ENCODE results near the gene CHAT. TPM values are rescaled to one million over a fixed set of nuclear protein-coding genes. Genes with fewer than 3 reads are reported as not detected.
A peak's percentile ranks its signal among the peaks of the same experiment; 100 is the strongest.

The CHAT gene
- total RNA-seq, result not detected

DNA sequence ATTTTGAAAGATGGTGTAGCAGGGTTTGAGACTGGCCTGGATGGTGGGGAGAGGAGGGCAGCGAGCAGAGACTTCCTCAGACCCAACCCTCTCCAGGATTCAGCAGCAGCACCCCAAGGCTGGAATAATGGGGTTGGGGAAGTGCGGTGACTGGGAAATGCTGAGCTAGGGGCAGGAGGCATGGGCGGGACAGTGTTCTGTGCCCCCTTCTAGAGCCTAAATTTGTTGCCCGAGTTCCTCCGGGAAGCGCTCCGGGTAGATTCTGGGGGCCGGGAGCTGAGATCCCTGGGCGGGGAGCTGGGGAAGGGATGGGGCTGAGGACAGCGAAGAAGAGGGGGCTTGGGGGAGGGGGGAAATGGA, at the start of gene CHAT:
Gene CHAT (plus strand): TSS at position 156 of the 360 bp plus-strand sequence. CDS start 153 bp downstream, at position 309.
- no peak for DNase-seq

DNA sequence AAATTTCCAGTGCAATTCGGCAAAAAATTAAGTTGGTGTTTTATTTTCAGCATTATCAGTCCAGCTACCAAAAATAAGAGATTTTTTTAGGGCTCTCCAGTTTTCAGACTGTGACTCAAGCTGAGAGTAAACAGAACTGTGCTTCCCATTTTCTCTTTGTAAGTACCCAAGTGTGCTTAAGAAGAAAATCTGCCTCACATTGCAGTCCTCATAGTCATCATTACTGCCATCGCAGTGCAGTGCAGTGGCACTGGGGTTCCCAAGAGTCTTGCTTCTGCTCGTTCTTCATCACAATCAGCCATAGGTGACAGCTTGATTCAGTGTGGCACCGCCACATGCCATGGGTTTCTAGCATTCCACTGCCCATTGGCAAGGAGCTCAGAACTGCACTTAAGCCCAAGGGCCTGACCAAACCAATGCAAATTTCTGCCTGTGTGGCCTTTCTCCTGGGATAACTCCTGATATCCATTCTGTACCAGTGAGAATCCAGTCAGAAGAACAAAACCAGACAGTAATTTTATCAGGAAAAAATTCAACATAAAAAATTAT, 49.3 kb upstream of the CHAT start:
- no peak for DNase-seq

DNA sequence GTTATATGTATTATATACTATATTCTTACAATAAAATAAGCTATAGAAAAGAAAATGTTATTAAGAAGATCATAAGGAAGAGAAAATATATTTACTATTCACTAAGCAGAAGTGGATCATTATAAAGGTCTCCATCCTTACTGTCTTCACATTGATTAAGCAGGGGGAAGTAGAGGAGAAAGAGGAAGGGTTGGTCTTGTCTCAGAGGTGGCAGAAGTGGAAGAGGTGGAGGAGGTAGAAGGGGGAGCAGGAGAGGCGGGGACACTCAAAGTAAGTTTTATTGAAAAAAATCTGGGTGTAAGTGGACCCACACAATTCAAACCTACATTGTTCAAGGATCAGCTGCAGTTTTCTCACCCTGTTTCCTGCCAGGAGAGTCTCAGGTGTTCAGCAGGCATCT, 46.0 kb upstream of the CHAT start:
- DNase-seq, result no peak

- DNase-seq, result no peak
Measured at GRCh38 chr10:49568235-49568634, 45.6 kb upstream of the CHAT start.

- no peak for DNase-seq
Measured at GRCh38 chr10:49569031-49569631, 44.7 kb upstream of the CHAT start.

DNA sequence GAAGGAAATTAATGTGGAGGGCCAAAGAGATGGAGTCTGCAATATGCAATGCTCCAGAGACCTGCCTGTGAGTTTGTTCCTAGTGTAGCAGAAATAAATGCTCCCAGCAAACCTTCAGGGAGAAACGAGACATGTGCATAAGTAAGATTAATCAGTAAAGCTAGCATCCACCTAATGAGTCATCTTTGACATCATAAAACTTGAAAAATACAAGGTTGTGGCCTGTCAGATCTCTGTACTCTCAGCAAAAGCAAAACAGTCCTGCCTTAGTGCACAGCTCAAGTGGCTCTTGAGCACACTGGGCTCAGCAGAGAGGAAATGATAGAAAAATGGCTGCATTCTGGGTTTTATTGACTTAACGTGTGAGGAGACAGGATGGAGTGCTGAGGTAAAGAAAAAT, 42.4 kb upstream of the CHAT start:
- DNase-seq, result no peak

DNA sequence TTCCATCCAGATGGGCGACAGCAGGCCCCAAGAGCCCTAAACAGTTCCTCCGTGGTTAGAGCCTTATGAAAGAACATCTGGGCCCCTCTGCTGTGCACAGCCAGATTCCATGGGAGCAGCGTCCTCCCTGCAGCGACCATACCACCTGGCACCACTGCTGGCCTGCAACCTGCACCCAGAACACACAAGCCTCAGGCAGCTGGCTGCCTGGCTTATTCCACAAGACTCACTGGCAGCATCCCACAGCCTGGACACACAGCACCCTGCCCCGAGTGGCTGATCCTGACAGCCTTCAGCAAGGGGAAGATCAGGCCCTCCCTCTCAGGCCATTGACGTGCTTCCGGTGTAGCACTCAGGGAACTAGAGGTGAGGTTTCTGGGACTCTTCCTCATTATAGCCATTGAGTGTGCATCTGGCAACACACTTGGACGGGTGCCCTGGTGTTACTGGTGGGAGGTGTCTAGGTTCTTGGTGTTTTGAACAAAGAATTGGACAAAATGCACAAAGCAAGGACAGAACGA, 41.2 kb upstream of the CHAT start:
- no peak for DNase-seq

- DNase-seq, result no peak
Measured at GRCh38 chr10:49575489-49576072, 38.3 kb upstream of the CHAT start.

DNA sequence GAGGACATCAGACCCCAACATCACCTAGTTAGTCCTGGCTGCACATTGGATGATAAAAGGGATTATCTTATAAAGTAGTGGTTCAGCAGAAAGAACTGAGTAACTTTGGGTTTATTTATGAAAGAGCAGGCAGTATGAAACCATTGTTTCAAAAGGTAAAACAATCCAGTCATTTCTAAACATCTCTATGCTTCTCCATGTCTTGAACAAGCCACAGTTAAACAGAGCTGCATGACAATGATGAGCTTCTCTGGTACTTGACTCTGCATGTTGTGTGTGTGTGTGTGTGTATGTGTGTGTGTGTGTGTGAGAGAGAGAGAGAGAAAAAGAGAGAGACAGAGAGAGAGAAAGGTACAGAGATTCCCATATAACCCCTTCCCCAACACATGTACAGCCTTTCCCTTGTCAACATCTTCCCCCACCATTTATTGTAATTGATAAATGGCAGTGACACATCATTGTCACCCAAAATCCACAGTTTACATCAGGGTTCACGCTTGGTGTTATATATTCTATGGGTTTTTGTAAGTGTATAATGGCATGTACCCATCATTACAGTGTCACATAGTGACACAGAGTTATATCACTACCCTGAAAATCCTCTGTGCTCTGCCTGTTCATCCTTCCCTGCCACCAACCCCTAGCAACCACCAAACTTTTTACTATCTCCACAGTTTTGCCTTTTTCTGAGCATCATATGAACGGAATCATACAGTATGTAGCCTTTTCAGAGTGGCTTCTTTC, 36.5 kb upstream of the CHAT start:
- DNase-seq, result no peak

GRCh38 chr10:49578392-49578791, 35.4 kb upstream of the CHAT start:
- no peak for DNase-seq

DNA sequence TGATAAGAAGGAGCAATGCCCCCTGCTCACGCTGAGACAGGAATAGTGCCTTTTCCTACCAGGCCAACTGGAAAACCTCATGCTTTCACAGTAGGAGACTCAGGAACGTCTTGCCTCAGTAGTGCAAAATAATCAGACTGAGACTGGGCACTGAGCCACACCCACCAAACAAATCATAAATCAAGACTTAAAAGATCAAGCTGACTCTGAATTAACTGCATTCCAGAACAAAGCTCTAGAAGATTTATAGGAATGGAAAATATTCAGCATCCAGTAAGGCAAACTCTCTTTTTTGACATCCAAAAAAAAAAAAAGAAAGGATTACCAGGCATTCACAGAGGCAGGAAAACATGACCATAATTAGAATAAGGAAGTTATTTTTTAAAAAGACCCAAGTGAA, 34.2 kb upstream of the CHAT start:
- DNase-seq, result no peak

DNA sequence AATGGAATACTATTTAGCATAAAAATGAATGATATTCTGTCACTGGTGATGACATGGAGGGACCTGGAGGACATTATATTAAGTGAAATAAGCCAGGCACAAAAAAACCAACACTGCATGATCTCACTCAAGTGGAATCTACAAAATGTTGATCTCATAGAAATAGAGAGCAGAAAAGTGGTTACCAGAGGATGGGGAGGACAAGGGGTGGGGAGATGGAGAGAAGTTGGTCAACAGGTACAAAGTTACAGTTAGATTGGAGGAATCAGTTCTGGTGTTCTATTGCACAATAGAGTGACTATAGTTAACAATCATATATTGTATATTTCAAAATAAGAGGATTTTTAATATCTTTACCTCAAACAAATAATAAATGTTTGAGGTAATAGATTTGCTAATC, 28.4 kb upstream of the CHAT start:
- no peak for DNase-seq

- DNase-seq, result no peak
Measured at GRCh38 chr10:49587981-49588380, 25.9 kb upstream of the CHAT start.

DNA sequence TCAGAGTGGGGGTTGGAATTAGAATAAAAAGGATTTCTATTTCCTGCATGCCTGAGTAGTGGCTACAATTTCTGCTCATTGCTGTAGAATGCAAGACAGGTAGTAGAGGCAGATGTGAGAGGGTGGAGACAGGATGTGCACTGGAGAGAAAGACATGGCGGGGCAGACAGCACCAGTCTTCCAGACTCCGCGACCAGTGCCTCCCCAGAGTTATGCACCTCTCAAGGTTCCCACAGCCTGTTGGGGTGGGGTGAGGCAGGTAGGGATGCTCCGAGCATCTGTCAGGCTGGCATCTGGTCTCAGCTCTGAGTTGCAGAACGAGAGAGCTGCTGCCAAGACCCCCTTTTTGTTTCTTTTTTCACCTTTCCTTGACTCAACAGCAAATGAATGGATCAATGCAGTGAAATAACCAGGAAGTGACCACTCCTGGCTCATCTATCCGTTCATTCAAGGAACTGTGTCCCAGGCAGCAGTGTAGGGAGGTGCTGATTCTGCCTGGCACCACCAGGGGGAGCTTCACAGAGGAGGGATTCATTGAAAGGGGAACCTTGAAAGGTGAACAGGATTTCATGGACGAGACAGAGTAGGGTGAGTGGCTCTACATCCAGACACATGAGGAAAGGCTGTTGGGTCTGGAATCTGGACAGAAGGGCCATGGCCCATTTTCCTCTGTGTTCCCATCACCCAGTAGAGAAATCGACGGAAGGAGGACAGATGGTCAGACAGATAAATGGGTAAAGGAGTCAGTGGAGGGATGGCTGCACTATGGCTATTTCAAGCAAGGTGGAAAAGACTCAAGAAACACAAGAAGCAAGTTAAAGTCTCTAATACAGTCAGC, 20.9 kb upstream of the CHAT start:
- DNase-seq, result peak; percentile 26

DNA sequence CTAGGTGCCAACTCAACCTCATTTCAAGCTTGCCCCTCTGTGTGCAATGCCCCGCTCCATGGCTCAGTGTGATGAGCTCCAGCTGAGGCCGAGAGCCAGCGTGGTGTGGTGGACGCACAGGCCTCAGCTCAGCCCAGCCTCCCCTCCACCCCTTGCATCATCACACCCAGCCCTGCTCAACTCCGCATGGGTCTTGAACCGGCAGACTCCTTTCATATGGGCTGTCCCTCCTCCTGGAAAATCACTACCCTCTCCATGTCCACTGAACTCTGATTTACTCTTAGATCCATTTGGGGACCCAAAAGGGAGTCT, 20.3 kb upstream of the CHAT start:
- no peak for DNase-seq

DNA sequence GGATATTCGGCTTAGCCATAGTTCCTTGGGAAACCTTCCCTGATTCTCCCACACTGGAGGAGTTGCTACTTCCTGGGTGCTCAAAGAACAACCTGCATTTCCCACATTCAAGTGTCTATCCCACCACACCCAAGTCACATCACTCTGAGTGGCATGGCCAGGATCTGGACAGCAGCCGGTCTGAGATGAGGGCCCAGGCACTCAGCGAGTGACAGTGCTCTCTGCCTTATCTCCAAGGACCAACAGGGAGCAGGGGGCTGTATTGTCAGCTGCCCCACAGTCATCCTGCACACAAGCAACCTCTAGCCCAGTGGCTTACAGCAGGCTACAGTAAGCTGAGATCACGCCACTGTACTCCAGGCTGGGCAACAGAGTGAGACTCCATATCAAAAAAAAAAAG, 19.8 kb upstream of the CHAT start:
- no peak for DNase-seq

DNA sequence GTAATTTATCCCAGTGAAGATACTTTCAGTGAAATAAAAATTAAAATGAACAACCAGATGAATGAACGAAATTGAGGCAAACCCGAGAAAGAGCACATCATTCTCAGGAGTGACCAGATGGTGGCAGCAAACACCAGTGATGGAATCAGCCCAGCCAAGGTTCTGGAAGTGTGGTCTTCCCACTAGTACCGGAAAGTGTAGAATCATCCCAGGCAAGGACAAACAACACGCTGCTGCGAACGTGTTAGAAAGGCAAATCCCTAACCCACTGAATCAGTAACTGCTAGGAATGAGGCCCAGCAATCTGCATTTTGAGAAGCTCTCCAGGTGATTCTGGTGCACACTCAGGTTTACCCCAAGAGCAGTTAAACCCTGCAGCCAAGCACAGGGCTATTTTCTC, 19.2 kb upstream of the CHAT start:
- DNase-seq, result no peak

DNA sequence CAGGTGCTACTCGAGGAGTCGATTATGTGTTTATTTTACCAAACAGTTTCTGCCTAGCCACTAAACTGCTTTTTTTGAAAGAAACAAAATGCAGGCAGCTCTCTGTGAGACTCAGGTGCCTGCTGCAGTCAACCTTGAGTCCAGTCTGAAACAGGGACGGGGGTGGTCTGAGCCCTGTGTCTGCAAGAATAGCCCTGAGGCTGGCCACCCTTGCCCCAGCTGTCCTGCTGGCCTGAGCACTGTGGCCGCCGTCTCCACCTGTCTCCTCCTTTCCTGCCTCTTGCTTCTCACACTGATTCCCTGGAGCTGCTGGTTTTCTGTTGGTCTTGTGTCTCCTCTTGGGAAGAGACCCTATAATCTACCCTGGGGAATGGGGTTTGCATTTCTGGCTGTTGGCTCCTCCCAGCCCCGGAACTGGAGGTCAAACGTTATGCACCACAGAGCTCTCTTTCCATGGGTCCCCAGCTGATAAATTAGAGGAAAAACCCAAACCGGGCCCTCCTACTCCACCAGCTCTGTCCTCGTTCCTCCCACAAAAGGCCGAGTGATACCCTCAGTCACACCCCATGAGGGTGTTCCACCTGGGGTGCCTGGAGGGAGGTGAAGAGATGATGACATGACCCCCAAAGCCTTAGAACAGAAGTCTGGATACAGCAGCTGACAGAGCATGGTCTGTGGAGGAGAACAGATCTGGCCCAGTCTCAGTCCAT, 18.7 kb upstream of the CHAT start:
- DNase-seq, result no peak

GRCh38 chr10:49595713-49596492, 17.9 kb upstream of the CHAT start:
- no peak for DNase-seq

- DNase-seq, result no peak
Measured at GRCh38 chr10:49596493-49596809, 17.4 kb upstream of the CHAT start.

DNA sequence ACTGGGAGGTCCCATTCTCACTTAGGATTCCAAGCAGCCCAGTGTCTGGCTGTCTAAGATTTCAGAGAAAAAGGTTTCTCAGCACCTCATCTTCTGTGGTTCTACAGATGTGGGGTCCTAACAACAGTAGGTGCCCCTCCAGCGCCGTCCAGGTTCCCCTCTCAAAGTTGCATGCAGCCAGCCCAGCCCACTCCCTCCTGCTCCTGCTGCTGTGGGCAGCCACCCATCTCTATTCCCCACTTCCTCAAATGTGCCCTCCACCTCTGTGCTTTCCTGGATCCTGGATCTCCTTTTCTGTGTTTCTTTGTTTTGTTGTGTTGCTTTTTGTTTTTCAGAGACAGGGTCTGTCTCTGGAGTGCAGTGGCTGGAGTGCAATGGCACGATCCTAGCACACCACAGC, 17.0 kb upstream of the CHAT start:
- DNase-seq, result no peak

Measured in effector CD4-positive, alpha-beta T cell (primary cell).